HG03103 (cell line): ENCODE measurements around the gene PLXNB2.

Experiments used
- ATAC-seq: cut with Tn5 transposase; IDR thresholded peaks from one replicate; pipeline ENCODE4 v1.9.1; 2021; ENCODE audit warnings: low read depth; ENCODE audit not compliant: unreplicated experiment

PLXNB2 gene

GRCh38 chr22:50267591-50268390, 39.7 kb downstream of the PLXNB2 start:
- ATAC-seq, result no peak

GRCh38 chr22:50266994-50267393, 40.5 kb downstream of the PLXNB2 start:
- ATAC-seq, result no peak

DNA sequence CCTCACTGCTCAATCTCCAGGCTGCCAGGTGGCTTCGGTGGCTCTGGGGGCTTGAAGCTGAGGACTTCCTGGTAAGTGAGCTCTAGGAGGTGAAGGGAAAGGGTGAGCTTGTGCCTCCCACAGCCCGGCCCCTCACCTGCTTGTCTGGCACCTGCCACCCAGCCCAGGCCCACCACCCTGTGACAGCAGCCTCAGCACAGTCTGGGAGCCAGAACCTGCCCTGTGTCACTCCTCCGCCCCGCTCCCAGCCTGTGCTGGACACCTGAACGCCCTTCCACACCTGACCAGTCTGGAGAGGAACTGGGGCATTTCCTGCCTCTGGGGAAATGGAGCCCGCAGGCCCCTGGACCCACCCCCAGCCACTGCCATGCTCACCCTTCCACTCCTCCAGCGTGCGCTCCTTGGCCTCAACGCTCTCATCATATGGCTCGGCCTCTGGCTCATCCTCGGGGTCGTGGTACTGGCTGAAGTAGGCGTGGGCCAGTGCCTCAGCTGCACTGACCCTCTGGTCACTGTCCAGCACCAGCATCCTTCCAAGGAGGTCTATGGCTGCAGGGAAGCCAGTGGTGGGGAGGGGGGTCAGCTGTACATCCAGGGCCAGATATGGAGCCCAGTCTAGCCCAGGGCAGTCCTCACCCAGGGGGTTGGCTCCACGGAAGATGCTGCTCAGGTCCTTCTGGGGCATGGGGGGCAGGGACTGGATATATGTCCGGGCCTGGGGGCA, 42.3 kb downstream of the PLXNB2 start:
- ATAC-seq, result no peak

DNA sequence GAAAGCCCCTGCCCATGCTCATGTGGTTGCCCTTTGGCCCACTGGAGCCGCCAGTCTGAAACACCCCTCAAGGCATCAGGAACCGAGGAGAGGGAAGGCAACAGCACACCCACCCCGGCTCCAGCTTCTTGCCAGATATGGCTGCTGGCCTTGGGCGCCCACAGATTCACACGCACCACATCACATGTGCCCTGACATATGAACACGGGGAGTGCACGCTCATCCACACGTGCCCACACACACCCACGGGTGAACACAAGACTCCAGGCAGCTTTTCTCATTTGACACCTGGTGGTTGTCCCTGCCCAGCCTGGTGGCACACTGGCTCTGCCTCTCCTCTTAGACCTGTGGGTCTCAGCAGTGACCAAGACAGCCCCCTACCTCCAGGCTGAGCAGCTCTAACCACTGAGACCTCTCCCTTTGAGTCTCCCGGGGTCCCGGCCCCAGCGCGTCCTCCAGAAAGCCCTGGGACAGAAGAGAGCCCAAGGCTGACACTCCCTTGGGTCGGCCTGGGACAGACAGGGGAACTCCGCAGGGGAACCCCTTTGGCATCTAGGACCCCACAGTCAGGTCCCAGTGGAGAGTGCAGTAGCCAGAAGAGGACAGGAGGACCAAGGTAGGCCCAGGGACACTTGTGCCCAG, 43.2 kb downstream of the PLXNB2 start:
- ATAC-seq, result no peak

DNA sequence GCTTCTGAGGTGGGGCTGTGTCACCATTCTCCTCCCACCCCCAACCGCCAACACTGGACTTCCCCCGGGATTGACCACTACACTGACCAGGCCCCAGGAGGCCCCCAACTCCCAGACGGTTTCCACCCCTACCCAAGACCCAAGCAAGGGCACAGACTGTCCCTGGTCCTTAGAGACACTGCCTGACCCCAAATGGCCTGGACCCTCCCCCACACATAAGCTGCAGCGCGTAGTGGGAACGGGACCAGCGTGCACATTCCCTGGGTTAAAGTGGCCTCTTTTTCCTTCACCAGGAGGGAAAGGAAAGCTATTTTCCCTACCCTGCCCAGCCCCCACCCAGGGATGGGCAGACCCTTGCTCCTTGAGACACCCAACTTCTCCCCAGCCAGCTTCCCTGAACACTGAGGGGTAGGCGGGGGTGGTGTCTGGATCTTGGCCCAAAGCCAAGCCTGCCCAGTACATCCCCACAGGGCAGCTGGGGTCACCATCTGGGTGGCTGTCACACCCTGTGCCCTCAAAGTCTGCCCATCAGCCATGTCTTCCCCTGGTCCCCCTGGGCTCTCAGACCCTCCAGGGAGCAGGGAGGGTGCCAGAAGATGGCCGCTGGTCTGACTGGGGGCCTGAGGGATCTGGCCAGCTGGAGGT, 44.4 kb downstream of the PLXNB2 start:
- ATAC-seq, result no peak

GRCh38 chr22:50262460-50262911, 45.0 kb downstream of the PLXNB2 start:
- ATAC-seq, result no peak

DNA sequence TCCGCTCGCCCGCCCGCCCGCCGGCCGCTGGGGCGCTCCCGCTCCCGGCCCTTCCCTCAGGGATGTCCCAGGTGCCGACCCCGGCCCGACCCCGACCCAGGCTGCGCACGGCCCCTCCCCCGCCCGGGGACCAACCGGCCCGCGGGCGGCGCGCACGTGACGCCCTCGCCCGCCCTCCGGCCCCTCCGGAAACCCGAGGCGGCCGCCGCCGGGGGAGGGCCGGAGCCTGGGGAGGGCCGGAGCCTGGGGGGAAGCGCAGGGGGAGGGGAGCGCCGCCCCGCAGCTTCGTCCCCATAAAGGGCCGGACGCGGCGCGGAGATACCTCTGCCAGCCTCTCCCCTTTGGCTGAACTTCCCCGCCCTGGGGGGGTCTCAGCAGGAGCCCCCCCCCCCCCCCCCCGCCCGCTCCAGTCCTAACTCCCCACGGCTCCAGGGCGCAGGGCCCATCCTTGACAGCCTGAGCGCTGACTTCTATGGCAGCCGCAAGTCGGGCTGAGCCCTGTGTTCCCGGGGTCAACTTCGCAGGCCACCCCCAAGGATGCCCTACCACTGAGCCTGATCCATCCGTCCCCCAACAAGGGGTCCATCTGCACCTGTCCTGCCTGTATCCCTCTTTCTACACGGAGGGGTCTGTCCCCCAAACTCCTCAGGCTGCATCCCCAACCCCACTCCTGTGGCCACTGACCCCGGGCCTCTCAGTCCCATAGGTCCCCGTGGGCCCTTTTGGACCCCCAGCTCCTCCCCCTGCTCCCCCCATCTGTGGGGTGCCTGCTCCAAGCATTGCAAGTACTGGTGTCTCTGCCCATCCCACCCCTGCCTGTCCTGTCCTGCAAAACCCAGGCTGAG, 45.6 kb downstream of the PLXNB2 start, which contains the start of gene MAPK12:
Gene MAPK12, minus strand, starts transcription at position 69 of the 845 bp plus-strand sequence. CDS start 174 bp downstream, outside the sequence.
- ATAC-seq, result no peak

GRCh38 chr22:50260801-50261614, 46.4 kb downstream of the PLXNB2 start:
- ATAC-seq, result no peak

DNA sequence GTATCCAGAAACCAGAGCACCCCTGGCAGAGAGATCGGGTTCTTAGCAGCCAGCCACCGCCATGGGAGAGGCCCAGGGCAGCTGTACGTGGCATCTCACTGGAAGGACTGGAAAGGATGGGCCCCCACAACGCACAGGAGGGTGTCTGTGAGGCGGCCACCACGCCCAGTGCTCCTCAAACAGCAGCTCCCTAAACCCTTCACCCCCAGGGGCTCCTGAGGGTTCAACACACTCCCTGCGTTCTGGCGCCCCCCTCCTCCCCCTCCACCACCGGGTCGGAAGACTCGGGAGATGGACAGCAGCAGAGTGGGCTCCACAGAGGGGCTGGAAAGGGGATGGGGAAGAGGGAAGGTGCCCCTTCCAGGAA, 47.0 kb downstream of the PLXNB2 start:
- no peak for ATAC-seq

DNA sequence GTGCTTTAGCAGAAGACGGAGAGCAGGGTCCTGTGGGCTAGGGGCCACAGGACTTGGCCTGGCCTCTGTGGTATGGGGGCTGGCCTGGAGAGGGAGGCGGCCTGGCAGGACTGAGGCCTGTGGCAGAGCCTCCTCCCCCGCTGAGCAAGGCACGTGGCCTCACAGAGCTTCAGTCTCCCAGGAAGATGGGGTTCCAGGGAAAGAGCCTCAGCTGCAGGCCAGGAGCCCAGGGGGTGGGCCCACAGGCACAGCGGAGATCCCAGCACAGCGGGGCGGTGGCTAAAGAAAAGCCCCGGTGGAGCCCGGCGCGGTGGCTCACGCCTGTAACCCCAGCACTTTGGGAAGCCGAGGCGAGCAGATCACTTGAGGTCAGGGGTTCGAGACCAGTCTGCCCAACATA, 48.1 kb downstream of the PLXNB2 start:
- no peak for ATAC-seq

- no peak for ATAC-seq
Observed at GRCh38 chr22:50258361-50259292, 48.8 kb downstream of the PLXNB2 start.

GRCh38 chr22:50257451-50258360, 49.7 kb downstream of the PLXNB2 start:
- no peak for ATAC-seq

DNA sequence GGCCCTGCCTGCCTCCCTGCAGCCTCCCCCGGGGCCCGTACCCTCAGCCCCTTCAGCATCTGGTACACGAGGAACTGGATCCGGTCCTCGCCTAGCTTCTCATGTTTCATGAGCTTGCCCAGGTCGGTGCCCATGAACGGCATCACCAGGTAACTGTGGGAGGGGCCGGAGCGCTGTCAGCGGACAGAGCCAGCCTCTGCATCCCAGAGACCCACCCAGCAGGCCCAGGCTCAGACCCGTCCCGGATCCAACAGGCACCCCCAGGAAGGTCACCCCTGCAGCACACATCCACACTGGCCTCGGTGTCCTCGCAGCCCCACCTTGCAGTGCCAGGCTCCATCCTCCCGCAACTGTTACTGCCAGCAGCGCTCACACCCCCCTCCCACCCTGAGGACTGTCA, 50.4 kb downstream of the PLXNB2 start:
- ATAC-seq, result no peak

DNA sequence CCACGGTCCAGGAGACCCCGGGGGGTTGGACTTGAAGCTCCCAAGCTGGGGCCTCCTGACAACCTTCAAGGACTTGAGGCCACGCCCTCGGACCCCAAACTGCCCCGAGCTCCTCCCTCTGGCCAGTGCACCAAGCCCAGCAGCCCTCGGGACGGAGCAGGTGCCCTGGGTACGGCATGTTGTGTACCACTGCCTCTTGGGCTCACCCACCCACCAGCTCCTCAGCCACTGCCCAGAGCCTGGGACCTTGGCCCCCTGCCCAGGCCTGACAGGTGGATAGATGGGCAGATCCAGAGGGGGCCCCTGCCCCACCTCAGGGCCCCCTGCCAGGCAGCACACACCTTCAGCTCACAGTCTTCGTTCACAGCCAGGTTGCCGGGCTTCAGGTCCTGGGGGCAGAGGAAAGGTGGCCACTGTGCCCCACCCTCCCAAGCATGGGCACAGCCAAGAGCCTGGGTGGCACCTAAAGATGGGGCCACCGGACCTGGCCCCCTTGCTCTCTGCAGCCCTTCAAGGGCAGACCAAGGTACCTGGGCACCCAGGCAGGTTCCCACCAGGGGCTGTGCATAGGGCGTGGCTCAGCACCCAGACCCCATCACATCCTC, 51.1 kb downstream of the PLXNB2 start:
- ATAC-seq, result no peak

DNA sequence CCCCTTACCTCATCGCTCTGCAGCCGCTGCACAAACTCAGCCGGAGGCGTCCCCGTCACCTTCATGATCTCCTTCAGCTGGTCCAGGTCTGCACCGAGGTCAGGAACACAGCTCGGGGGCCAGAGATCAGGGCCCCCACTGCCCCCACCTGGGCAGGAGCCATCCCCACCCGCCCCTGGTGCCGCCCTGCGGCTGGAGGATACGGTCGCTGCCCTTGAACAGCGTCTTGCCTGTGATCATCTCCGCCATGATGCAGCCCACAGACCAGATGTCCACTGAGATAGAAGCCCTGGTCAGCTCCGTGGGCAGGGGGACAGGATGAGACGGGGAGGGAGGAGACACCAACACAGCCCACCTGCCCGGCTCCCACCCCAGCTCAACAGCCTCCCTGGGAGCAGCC, 51.8 kb downstream of the PLXNB2 start:
- ATAC-seq, result no peak

- no peak for ATAC-seq
Observed at GRCh38 chr22:50255099-50255498, 52.3 kb downstream of the PLXNB2 start.

DNA sequence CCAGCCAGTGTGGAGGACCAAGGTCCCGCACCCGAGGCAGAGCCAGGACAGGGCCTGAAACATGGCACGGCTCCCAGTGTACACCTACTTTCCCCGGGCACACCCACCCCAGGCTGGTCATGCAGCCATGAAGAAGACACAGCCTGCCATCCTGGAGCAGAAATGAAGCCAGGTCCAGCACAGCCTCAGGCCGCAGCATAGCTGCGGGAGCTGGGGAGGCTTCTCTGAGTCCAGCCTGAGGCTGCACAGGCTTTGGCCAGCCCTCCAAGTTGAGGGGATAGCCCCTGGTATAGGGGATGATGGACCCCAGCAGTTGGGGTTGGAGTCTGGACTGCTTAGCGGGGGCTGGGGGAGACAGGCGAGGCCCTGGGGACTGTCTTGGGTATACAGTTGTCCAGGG, 53.5 kb downstream of the PLXNB2 start:
- ATAC-seq, result no peak
